ENCODE measurements around the gene GIPR. TPM values are rescaled to one million over a fixed set of nuclear protein-coding genes. Genes with fewer than 3 reads are reported as not detected.

Gene GIPR
- total RNA-seq, 1 experiment from 2014 or later: 1.9 TPM

- CTCF ChIA-PET: no interaction called here
- Histone ChIP-seq H3K4me3 (ENCODE audit: low read length) (no peak overlapping the region), H3K36me3 (ENCODE audit: low read depth, low read length) (no peaks in the 10 kb centered on the region), H3K9me3 (ENCODE audit: low read length) (no peaks in the 10 kb centered on the region), H3K4me1 (ENCODE audit: insufficient read depth, low read length) (no peaks in the 10 kb centered on the region), H3K79me2 (ENCODE audit: low read length) (no peaks in the 10 kb centered on the region), H3K27me3 (ENCODE audit: low read length) (no peaks in the 10 kb centered on the region), H3K27ac (ENCODE audit: low read length) (no peak overlapping the region), H2AFZ (ENCODE audit: low read length) (no peak overlapping the region), H3K4me2 (ENCODE audit: low read length) (no peak overlapping the region), H3F3A (ENCODE audit: low read length, unreplicated experiment) (no peaks in the 10 kb centered on the region), H4K20me1 (ENCODE audit: low read length) (no peaks in the 10 kb centered on the region), H3K9me2 (replicated peaks; ENCODE audit: low read length) (no peaks in the 10 kb centered on the region), H3K9ac (ENCODE audit: low read length) (no peak overlapping the region)
- no peak for DNase-seq
- intact Hi-C loops (cut with micrococcal nuclease): no loop called here
- TF ChIP-seq CTCF (conservative IDR thresholded peaks at IDR 0.05; ENCODE audit: low read depth, low read length) (no peak), EZH2phosphoT487 (IDR thresholded peaks at IDR 0.05; ENCODE audit: borderline replicate concordance, low read length) (no peak), EZH2 (IDR thresholded peaks at IDR 0.05; ENCODE audit: low read length, unreplicated experiment) (no peak)
- POLR2A ChIA-PET (ENCODE audit: unreplicated experiment): no interaction called here
- BruUV-seq (replicated peaks): no TSS peak
- ATAC-seq: no peak
Measured at GRCh38 chr19:45653634-45654033, 14.4 kb upstream of the GIPR start.

- no peak overlapping the region for H2AFZ ChIP-seq (ENCODE audit: low read length)
- H3K4me1 ChIP-seq (ENCODE audit: insufficient read depth, low read length): no peaks in the 10 kb centered on the region
- H3K27me3 ChIP-seq (ENCODE audit: low read length): no peaks in the 10 kb centered on the region
- H3F3A ChIP-seq (ENCODE audit: low read length, unreplicated experiment): no peaks in the 10 kb centered on the region
- no peak overlapping the region for H3K4me3 ChIP-seq (ENCODE audit: low read length)
- H3K9me2 ChIP-seq (replicated peaks; ENCODE audit: low read length): no peaks in the 10 kb centered on the region
- DNase-seq (no peak), ATAC-seq (no peak)
- H3K9me3 ChIP-seq (ENCODE audit: low read length): no peaks in the 10 kb centered on the region
- H3K36me3 ChIP-seq (ENCODE audit: low read depth, low read length): no peaks in the 10 kb centered on the region
- H4K20me1 ChIP-seq (ENCODE audit: low read length): no peaks in the 10 kb centered on the region
- H3K9ac ChIP-seq (ENCODE audit: low read length): no peak overlapping the region
- intact Hi-C loops (cut with micrococcal nuclease): no loop called here
- CTCF ChIA-PET: no interaction called here
- H3K79me2 ChIP-seq (ENCODE audit: low read length): no peaks in the 10 kb centered on the region
- H3K27ac ChIP-seq (ENCODE audit: low read length): no peak overlapping the region
- no peak for TF ChIP-seq EZH2 (IDR thresholded peaks at IDR 0.05; ENCODE audit: low read length, unreplicated experiment)
- TF ChIP-seq CTCF (conservative IDR thresholded peaks at IDR 0.05; ENCODE audit: low read depth, low read length): no peak
- no peak for TF ChIP-seq EZH2phosphoT487 (IDR thresholded peaks at IDR 0.05; ENCODE audit: borderline replicate concordance, low read length)
- BruUV-seq (replicated peaks): no TSS peak
- no peak overlapping the region for H3K4me2 ChIP-seq (ENCODE audit: low read length)
- POLR2A ChIA-PET (ENCODE audit: unreplicated experiment): no interaction called here
Measured at GRCh38 chr19:45655073-45655472, 12.9 kb upstream of the GIPR start.

GRCh38 chr19:45657520-45658167 lies 10.4 kb upstream of the GIPR start:
- no peaks in the 10 kb centered on the region for H3K36me3 ChIP-seq (ENCODE audit: low read depth, low read length)
- no peaks in the 10 kb centered on the region for H3K9me3 ChIP-seq (ENCODE audit: low read length)
- no peak for ATAC-seq
- H3K9me2 ChIP-seq (replicated peaks; ENCODE audit: low read length): no peaks in the 10 kb centered on the region
- POLR2A ChIA-PET (ENCODE audit: unreplicated experiment): no interaction called here
- no peaks in the 10 kb centered on the region for H3K4me1 ChIP-seq (ENCODE audit: insufficient read depth, low read length)
- H3K27ac ChIP-seq (ENCODE audit: low read length): no peak overlapping the region
- no peaks in the 10 kb centered on the region for H3K27me3 ChIP-seq (ENCODE audit: low read length)
- no peaks in the 10 kb centered on the region for H4K20me1 ChIP-seq (ENCODE audit: low read length)
- H3K79me2 ChIP-seq (ENCODE audit: low read length): no peaks in the 10 kb centered on the region
- no peak overlapping the region for H3K4me2 ChIP-seq (ENCODE audit: low read length)
- no peak for TF ChIP-seq EZH2 (IDR thresholded peaks at IDR 0.05; ENCODE audit: low read length, unreplicated experiment)
- TF ChIP-seq CTCF (conservative IDR thresholded peaks at IDR 0.05; ENCODE audit: low read depth, low read length): no peak
- TF ChIP-seq EZH2phosphoT487 (IDR thresholded peaks at IDR 0.05; ENCODE audit: borderline replicate concordance, low read length): no peak
- H3K9ac ChIP-seq (ENCODE audit: low read length): no peak overlapping the region
- H2AFZ ChIP-seq (ENCODE audit: low read length): no peak overlapping the region
- intact Hi-C loops (cut with micrococcal nuclease): no loop called here
- BruUV-seq (replicated peaks): no TSS peak
- no peaks in the 10 kb centered on the region for H3F3A ChIP-seq (ENCODE audit: low read length, unreplicated experiment)
- CTCF ChIA-PET: no interaction called here
- no peak for DNase-seq
- no peak overlapping the region for H3K4me3 ChIP-seq (ENCODE audit: low read length)

Data from PC-3 (cell line).